ENCODE data around the gene CCHCR1. TPM values are rescaled to one million over a fixed set of nuclear protein-coding genes. Genes with fewer than 3 reads are reported as not detected.

Gene CCHCR1
- total RNA-seq, 1 experiment from 2014 or later, result 43.2 TPM

GRCh38 chr6:31174378-31174777, 16.8 kb upstream of the CCHCR1 start:
- Histone ChIP-seq H3K4me1 (peaks cover 4% of the 10 kb centered on the region; the same call in 1 of the 2 replicates), H3K9me3 (no peaks in the 10 kb centered on the region), H3K4me3 (ENCODE audit: low read depth, low read length) (no peak overlapping the region), H3K27me3 (replicated peaks; ENCODE audit: control insufficient read depth, insufficient read depth, low read length) (no peaks in the 10 kb centered on the region), H3K36me3 (ENCODE audit: control insufficient read depth, insufficient read depth, low read length) (no peaks in the 10 kb centered on the region)
- intact Hi-C loops (cut with micrococcal nuclease; ENCODE audit: unreplicated experiment), result no loop called here
- Mint-ChIP-seq H3K4me1 (ENCODE audit: low read depth, unreplicated experiment) (peaks cover 3% of the 10 kb centered on the region), H3K9me3 (ENCODE audit: unreplicated experiment) (no peaks in the 10 kb centered on the region), H3K27me3 (ENCODE audit: insufficient read depth, unreplicated experiment) (no peaks in the 10 kb centered on the region), H3K36me3 (ENCODE audit: insufficient read depth, unreplicated experiment) (no peaks in the 10 kb centered on the region), H3K27ac (ENCODE audit: unreplicated experiment) (no peak overlapping the region), H3K4me3 (ENCODE audit: unreplicated experiment) (no peak overlapping the region)
- DNase-seq, result no peak
- ChIA-PET POLR2A (interaction anchor here (0.6 kb wide), 1 partner anchor 1664 kb away, joined by 3 read pairs; no protein-coding TSS in a partner anchor), CTCF (no interaction called here)
- BruUV-seq (replicated peaks), result no TSS peak
- TF ChIP-seq CTCF (IDR thresholded peaks at IDR 0.05; ENCODE audit: insufficient read depth in 1 of 2, low read depth in 1 of 2, low read length in 1 of 2, severe bottlenecking in 1 of 2, unreplicated experiment in 1 of 2), result no peak

DNA sequence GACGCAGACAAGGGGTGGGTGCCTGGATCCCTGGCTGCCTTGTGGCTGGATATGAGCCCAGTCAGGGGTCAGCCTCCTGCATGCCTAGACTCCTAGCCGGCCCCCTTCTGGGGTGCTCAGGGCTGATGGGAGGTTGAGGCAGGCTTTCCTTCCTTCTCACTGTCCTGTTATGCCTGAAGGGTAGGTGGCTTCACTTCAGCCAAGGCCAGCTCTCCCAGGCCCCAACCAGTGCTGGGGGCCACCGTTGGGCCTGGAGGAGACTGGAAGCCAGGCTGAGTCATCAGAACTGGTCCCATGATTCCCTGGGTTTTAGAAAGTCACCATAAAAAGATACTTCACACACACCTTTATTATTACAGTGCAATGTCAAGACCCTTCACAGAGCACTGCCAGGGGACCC, 15.8 kb upstream of the CCHCR1 start:
- intact Hi-C loops (cut with micrococcal nuclease; ENCODE audit: unreplicated experiment), result no loop called here
- Mint-ChIP-seq H3K4me3 (ENCODE audit: unreplicated experiment) (no peak overlapping the region), H3K4me1 (ENCODE audit: low read depth, unreplicated experiment) (peaks cover 6% of the 10 kb centered on the region), H3K9me3 (ENCODE audit: unreplicated experiment) (no peaks in the 10 kb centered on the region), H3K27me3 (ENCODE audit: insufficient read depth, unreplicated experiment) (no peaks in the 10 kb centered on the region), H3K27ac (ENCODE audit: unreplicated experiment) (no peak overlapping the region), H3K36me3 (ENCODE audit: insufficient read depth, unreplicated experiment) (no peaks in the 10 kb centered on the region)
- no peaks in the 10 kb centered on the region for H3K9me3 ChIP-seq
- no peak for TF ChIP-seq CTCF (IDR thresholded peaks at IDR 0.05; ENCODE audit: insufficient read depth in 1 of 2, low read depth in 1 of 2, low read length in 1 of 2, severe bottlenecking in 1 of 2, unreplicated experiment in 1 of 2)
- no peaks in the 10 kb centered on the region for H3K27me3 ChIP-seq (replicated peaks; ENCODE audit: control insufficient read depth, insufficient read depth, low read length)
- no peak for DNase-seq
- CTCF ChIA-PET, result no interaction called here
- H3K4me3 ChIP-seq (ENCODE audit: low read depth, low read length), result no peak overlapping the region
- H3K36me3 ChIP-seq (ENCODE audit: control insufficient read depth, insufficient read depth, low read length), result no peaks in the 10 kb centered on the region
- BruUV-seq (replicated peaks), result no TSS peak
- peaks cover 5% of the 10 kb centered on the region; the same call in 1 of the 2 replicates for H3K4me1 ChIP-seq
- POLR2A ChIA-PET, result no interaction called here

DNA sequence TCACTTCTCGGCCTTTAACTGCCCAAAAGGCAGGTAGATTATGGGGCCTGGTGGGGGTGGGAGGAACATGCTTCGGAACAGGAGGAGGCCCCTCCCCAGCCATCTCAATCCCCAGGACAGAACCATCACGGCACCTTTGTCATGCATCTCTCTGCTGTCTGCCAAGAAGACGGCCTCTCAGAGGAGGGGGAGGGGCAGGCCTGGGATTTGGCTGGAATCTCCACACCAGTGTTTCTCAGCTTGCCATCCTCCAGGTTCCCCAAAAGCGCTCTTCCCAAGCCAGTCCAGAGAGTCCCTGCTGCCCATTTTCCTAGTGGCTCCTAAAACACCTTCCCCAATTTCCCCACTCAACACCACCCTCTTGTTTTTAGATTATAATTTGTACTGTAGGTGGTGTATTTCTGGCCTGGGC, 15.4 kb upstream of the CCHCR1 start:
- H3K27me3 Mint-ChIP-seq (ENCODE audit: insufficient read depth, unreplicated experiment), result no peaks in the 10 kb centered on the region
- H3K9me3 Mint-ChIP-seq (ENCODE audit: unreplicated experiment), result no peaks in the 10 kb centered on the region
- DNase-seq, result no peak
- H3K4me3 ChIP-seq (ENCODE audit: low read depth, low read length), result no peak overlapping the region
- ChIA-PET POLR2A (no interaction called here), CTCF (no interaction called here)
- H3K36me3 Mint-ChIP-seq (ENCODE audit: insufficient read depth, unreplicated experiment), result no peaks in the 10 kb centered on the region
- TF ChIP-seq CTCF (IDR thresholded peaks at IDR 0.05; ENCODE audit: insufficient read depth in 1 of 2, low read depth in 1 of 2, low read length in 1 of 2, severe bottlenecking in 1 of 2, unreplicated experiment in 1 of 2), result no peak
- no TSS peak for BruUV-seq (replicated peaks)
- H3K4me1 Mint-ChIP-seq (ENCODE audit: low read depth, unreplicated experiment), result peaks cover 6% of the 10 kb centered on the region
- no peaks in the 10 kb centered on the region for H3K36me3 ChIP-seq (ENCODE audit: control insufficient read depth, insufficient read depth, low read length)
- intact Hi-C loops (cut with micrococcal nuclease; ENCODE audit: unreplicated experiment), result no loop called here
- peaks cover 5% of the 10 kb centered on the region; the same call in 1 of the 2 replicates for H3K4me1 ChIP-seq
- no peak overlapping the region for H3K4me3 Mint-ChIP-seq (ENCODE audit: unreplicated experiment)
- H3K27me3 ChIP-seq (replicated peaks; ENCODE audit: control insufficient read depth, insufficient read depth, low read length), result no peaks in the 10 kb centered on the region
- no peaks in the 10 kb centered on the region for H3K9me3 ChIP-seq
- H3K27ac Mint-ChIP-seq (ENCODE audit: unreplicated experiment), result no peak overlapping the region
